GM23338 (cell line): ENCODE data around the gene MED13L. TPM values are rescaled to one million over a fixed set of nuclear protein-coding genes. Genes with fewer than 3 reads are reported as not detected.

Source experiments
- ATAC-seq: fragments of 200-7000 bp; cut with Tn5 transposase; 3 replicates; pipeline ENCODE4 v1.9.1; 2020
- DNase-seq: peaks from one replicate; pipeline ENCODE4 v3.0.0-alpha.2; 2015; ENCODE audit warnings: low spot score
- H2AFZ ChIP-seq: fragments of 200-600 bp; sonication (generic); 2 replicates; pipeline ENCODE4 v1.8.0; 2016; ENCODE audit warnings: antibody characterized with exemption, mild to moderate bottlenecking, moderate library complexity
- H3F3A ChIP-seq: fragments of 200-600 bp; sonication (generic); replicated peaks from 2 replicates; pipeline ENCODE4 v1.8.0; 2017; ENCODE audit warnings: antibody characterized with exemption, mixed run types, low read depth
- H3K27ac ChIP-seq: fragments of 200-600 bp; sonication (generic); 2 replicates; pipeline ENCODE4 v1.6.1; 2016; ENCODE audit warnings: low read depth
- H3K27me3 ChIP-seq: fragments of 200-600 bp; sonication (generic); 2 replicates; pipeline ENCODE4 v1.8.0; 2016; ENCODE audit warnings: mild to moderate bottlenecking, mixed run types, moderate library complexity; ENCODE audit not compliant: insufficient read depth
- H3K36me3 ChIP-seq: fragments of 200-600 bp; sonication (generic); 2 replicates; pipeline ENCODE4 v1.8.0; 2016; ENCODE audit warnings: mild to moderate bottlenecking; ENCODE audit not compliant: insufficient read depth
- H3K4me1 ChIP-seq: fragments of 200-600 bp; sonication (generic); 2 replicates; pipeline ENCODE4 v1.8.0; 2016; ENCODE audit warnings: mild to moderate bottlenecking, moderate library complexity; ENCODE audit not compliant: insufficient read depth
- H3K4me2 ChIP-seq: fragments of 200-600 bp; sonication (generic); 2 replicates; pipeline ENCODE4 v1.7.1; 2017; ENCODE audit warnings: mixed run types
- H3K4me3 ChIP-seq: fragments of 200-600 bp; sonication (generic); 2 replicates; pipeline ENCODE4 v1.6.1; 2016; ENCODE audit warnings: mixed run types
- H3K79me2 ChIP-seq: fragments of 200-600 bp; sonication (generic); replicated peaks from 2 replicates; pipeline ENCODE4 v1.8.0; 2017; ENCODE audit warnings: mild to moderate bottlenecking; ENCODE audit not compliant: insufficient read depth
- H3K9me2 ChIP-seq: fragments of 200-600 bp; sonication (generic); 2 replicates; pipeline ENCODE4 v1.8.0; 2017; ENCODE audit not compliant: insufficient read depth
- H4K20me1 ChIP-seq: fragments of 200-600 bp; sonication (generic); replicated peaks from 2 replicates; pipeline ENCODE4 v1.8.0; 2017; ENCODE audit warnings: mild to moderate bottlenecking; ENCODE audit not compliant: insufficient read depth
- H3K27ac Mint-ChIP-seq: 2 replicates; pipeline ENCODE4 v1.8.0; 2020; ENCODE audit warnings: inconsistent platforms, mild to moderate bottlenecking, moderate library complexity, mixed read lengths
- H3K27me3 Mint-ChIP-seq: 3 replicates; pipeline ENCODE4 v1.8.0; 2022; ENCODE audit warnings: low read depth, mild to moderate bottlenecking, moderate library complexity, mixed read lengths, inconsistent platforms; ENCODE audit not compliant: insufficient read depth, poor library complexity
- H3K36me3 Mint-ChIP-seq: 3 replicates; pipeline ENCODE4 v1.8.0; 2021; ENCODE audit warnings: low read depth, mild to moderate bottlenecking, inconsistent platforms, moderate library complexity, mixed read lengths
- H3K4me1 Mint-ChIP-seq: 3 replicates; pipeline ENCODE4 v1.8.0; 2020; ENCODE audit warnings: mild to moderate bottlenecking, inconsistent platforms, mixed read lengths
- H3K4me3 Mint-ChIP-seq: 3 replicates; pipeline ENCODE4 v1.8.0; 2021; ENCODE audit warnings: moderate library complexity, mild to moderate bottlenecking, inconsistent platforms, mixed read lengths
- H3K9me3 Mint-ChIP-seq: 3 replicates; pipeline ENCODE4 v1.8.0; 2020; ENCODE audit warnings: moderate library complexity, mild to moderate bottlenecking, inconsistent platforms, mixed read lengths
- ETS1 ChIP-seq: IDR thresholded peaks from 2 replicates; pipeline ENCODE4 v1.6.1; 2016; ENCODE audit warnings: antibody characterized with exemption
- EZH2phosphoT487 ChIP-seq: fragments of 200-600 bp; sonication (generic); IDR thresholded peaks from one replicate; pipeline ENCODE4 v1.8.1; 2018; ENCODE audit warnings: antibody characterized with exemption; ENCODE audit not compliant: unreplicated experiment
- JUNB ChIP-seq: IDR thresholded peaks from one replicate; pipeline ENCODE4 v1.6.1; 2016; ENCODE audit warnings: antibody characterized with exemption; ENCODE audit not compliant: unreplicated experiment
- NANOG ChIP-seq: IDR thresholded peaks from 2 replicates; pipeline ENCODE4 v1.6.1; 2016; ENCODE audit warnings: antibody characterized with exemption, borderline replicate concordance
- POLR2AphosphoS5 ChIP-seq: IDR thresholded peaks from 2 replicates; pipeline ENCODE4 v1.6.1; 2016; ENCODE audit warnings: antibody characterized with exemption, low read depth
- STAT1 ChIP-seq: IDR thresholded peaks from one replicate; pipeline ENCODE4 v1.6.1; 2016; ENCODE audit warnings: antibody characterized with exemption; ENCODE audit not compliant: unreplicated experiment
- ZNF114 ChIP-seq: fragments of 250-450 bp; sonication (Bioruptor Pico); IDR thresholded peaks from 2 replicates; pipeline ENCODE4 v1.5.0; 2020; ENCODE audit warnings: mild to moderate bottlenecking, moderate library complexity
- ZNF331 ChIP-seq: fragments of 250-450 bp; sonication (Bioruptor Pico); IDR thresholded peaks from 2 replicates; pipeline ENCODE4 v1.5.0; 2020; ENCODE audit warnings: low read depth, mild to moderate bottlenecking, moderate library complexity
- ZNF462 ChIP-seq: fragments of 250-450 bp; sonication (Bioruptor Pico); IDR thresholded peaks from 2 replicates; pipeline ENCODE4 v1.5.0; 2020; ENCODE audit warnings: mild to moderate bottlenecking, moderate library complexity
- polyA plus RNA-seq: library from polyadenylated mRNA; unstranded; fragments of >200 nt; fragmentation: Nextera tagmentation; extraction: Ambion mirVana; gene quantifications from 2 replicates; pipeline ENCODE4 v1.2.1, GENCODE V29; 2016
- total RNA-seq: library from RNA; depleted of rRNA; stranded (reverse); fragments of >200 nt; shearing (Covaris generic); gene quantifications from 2 replicates; pipeline ENCODE4 v1.2.3, GENCODE V29; 2014

Gene MED13L
- total and polyA plus RNA-seq, 2 experiments from 2014 or later: 20.9 to 73.6 TPM

GRCh38 chr12:116204785-116205184 lies 72.7 kb downstream of the MED13L start:
- no peak overlapping the region for H3K4me3 ChIP-seq
- peaks cover 4% of the 10 kb centered on the region; the same call in 1 of the 2 replicates for H4K20me1 ChIP-seq
- no peak overlapping the region for H3K4me2 ChIP-seq
- no peak overlapping the region for H2AFZ ChIP-seq
- peaks cover 34% of the 10 kb centered on the region for H3K4me1 Mint-ChIP-seq
- H3K27ac Mint-ChIP-seq: peak overlapping the region; percentile 57; the same call in 1 of the 2 replicates
- no peaks in the 10 kb centered on the region for H3K27me3 ChIP-seq
- no peaks in the 10 kb centered on the region for H3K9me2 ChIP-seq
- ATAC-seq: no peak
- TF ChIP-seq ZNF114: no peak
- no peak for TF ChIP-seq STAT1
- TF ChIP-seq POLR2AphosphoS5: no peak
- TF ChIP-seq ETS1: no peak
- no peak for TF ChIP-seq EZH2phosphoT487
- no peak for TF ChIP-seq ZNF462
- no peak for TF ChIP-seq JUNB
- TF ChIP-seq NANOG: no peak
- TF ChIP-seq ZNF331 (CRISPR knock-in tag): no peak
- H3K79me2 ChIP-seq: peaks cover 86% of the 10 kb centered on the region
- no peaks in the 10 kb centered on the region for H3K27me3 Mint-ChIP-seq
- H3K27ac ChIP-seq: no peak overlapping the region
- H3K4me3 Mint-ChIP-seq: no peak overlapping the region
- H3K4me1 ChIP-seq: peaks cover 19% of the 10 kb centered on the region
- no peaks in the 10 kb centered on the region for H3K36me3 Mint-ChIP-seq
- H3K36me3 ChIP-seq: no peaks in the 10 kb centered on the region
- DNase-seq: no peak
- H3F3A ChIP-seq: no peaks in the 10 kb centered on the region
- H3K9me3 Mint-ChIP-seq: no peaks in the 10 kb centered on the region
